SJSA1 (cell line): Measurements from ENCODE around the gene YTHDF1. TPM values are rescaled to one million over a fixed set of nuclear protein-coding genes. Genes with fewer than 3 reads are reported as not detected.
"Not testable (repeated sequence)": the region's sequence is repeated elsewhere in the genome, so short reads cannot be mapped to it uniquely, and the experiment has no call there.

ENCODE experiments used
- DNase-seq, 2 experiments: peaks; one replicate each; pipeline ENCODE4 v3.0.0-alpha.2; 2015 to 2020; ENCODE audit warnings: low spot score in 2 of 2, low read depth in 1 of 2
- H3K27ac ChIP-seq: fragments of 250-450 bp; sonication (Bioruptor Pico); 2 replicates; pipeline ENCODE4 v1.5.1; 2020; ENCODE audit warnings: mild to moderate bottlenecking, moderate library complexity
- H3K27me3 ChIP-seq: fragments of 250-450 bp; sonication (Bioruptor Pico); replicated peaks from 2 replicates; pipeline ENCODE4 v1.5.1; 2020; ENCODE audit warnings: mild to moderate bottlenecking, moderate library complexity
- H3K36me3 ChIP-seq: fragments of 250-450 bp; sonication (Bioruptor Pico); 2 replicates; pipeline ENCODE4 v1.5.1; 2020; ENCODE audit warnings: mild to moderate bottlenecking
- H3K4me1 ChIP-seq: fragments of 250-450 bp; sonication (Bioruptor Pico); replicated peaks from 2 replicates; pipeline ENCODE4 v1.6.1; 2021; ENCODE audit warnings: mild to moderate bottlenecking
- H3K4me3 ChIP-seq: fragments of 250-450 bp; sonication (Bioruptor Pico); 2 replicates; pipeline ENCODE4 v1.5.1; 2020; ENCODE audit warnings: mild to moderate bottlenecking
- H3K9me3 ChIP-seq: fragments of 250-450 bp; sonication (Bioruptor Pico); replicated peaks from 2 replicates; pipeline ENCODE4 v1.5.1; 2020; ENCODE audit warnings: mild to moderate bottlenecking
- total RNA-seq: library from RNA; depleted of rRNA; stranded (reverse); fragments of >200 nt; shearing (Covaris generic); gene quantifications from 2 replicates; pipeline ENCODE4 v1.2.3, GENCODE V29; 2014

Gene YTHDF1
- total RNA-seq, 1 experiment from 2014 or later = 30.2 TPM

GRCh38 chr20:63157431-63157830, 58.5 kb downstream of the YTHDF1 start:
- H3K27me3 ChIP-seq = peaks cover 62% of the 10 kb centered on the region

GRCh38 chr20:63156221-63156671, 59.7 kb downstream of the YTHDF1 start:
- Histone ChIP-seq H3K27me3 (peaks cover 65% of the 10 kb centered on the region), H3K36me3 (no peaks in the 10 kb centered on the region), H3K9me3 (no peaks in the 10 kb centered on the region), H3K4me1 (no peaks in the 10 kb centered on the region), H3K27ac (no peak overlapping the region), H3K4me3 (no peak overlapping the region)
- no peak for DNase-seq

More at GRCh38 chr20:63157431-63157830, 58.5 kb downstream of the YTHDF1 start:
- DNase-seq, H3K36me3 ChIP-seq, H3K4me1 ChIP-seq, H3K9me3 ChIP-seq, H3K27ac ChIP-seq, H3K4me3 ChIP-seq: not testable (repeated sequence)

GRCh38 chr20:63155266-63156165, 60.4 kb downstream of the YTHDF1 start:
- DNase-seq = no peak
- Histone ChIP-seq H3K27me3 (peaks cover 65% of the 10 kb centered on the region), H3K27ac (no peak overlapping the region), H3K36me3 (no peaks in the 10 kb centered on the region), H3K4me3 (no peak overlapping the region), H3K4me1 (no peaks in the 10 kb centered on the region), H3K9me3 (no peaks in the 10 kb centered on the region)

- no peak for DNase-seq
- no peaks in the 10 kb centered on the region for H3K9me3 ChIP-seq
Measured at GRCh38 chr20:63154395-63154794, 61.5 kb downstream of the YTHDF1 start.

GRCh38 chr20:63153254-63154221, 62.4 kb downstream of the YTHDF1 start:
- Histone ChIP-seq H3K27me3 (peaks cover 58% of the 10 kb centered on the region), H3K4me3 (no peak overlapping the region), H3K27ac (no peak overlapping the region), H3K4me1 (no peaks in the 10 kb centered on the region), H3K9me3 (no peaks in the 10 kb centered on the region; the same call in 1 of the 2 replicates), H3K36me3 (no peaks in the 10 kb centered on the region)
- DNase-seq = no peak

More at GRCh38 chr20:63154395-63154794, 61.5 kb downstream of the YTHDF1 start:
- H3K27me3 ChIP-seq = peaks cover 58% of the 10 kb centered on the region
- H3K27ac ChIP-seq = no peak overlapping the region
- no peaks in the 10 kb centered on the region for H3K4me1 ChIP-seq
- no peaks in the 10 kb centered on the region for H3K36me3 ChIP-seq
- no peak overlapping the region for H3K4me3 ChIP-seq

GRCh38 chr20:63152322-63153253, 63.3 kb downstream of the YTHDF1 start:
- no peak overlapping the region for H3K27ac ChIP-seq
- H3K36me3 ChIP-seq = no peaks in the 10 kb centered on the region
- DNase-seq = no peak
- H3K4me3 ChIP-seq = no peak overlapping the region
- peaks cover 6% of the 10 kb centered on the region for H3K9me3 ChIP-seq
- peaks cover 63% of the 10 kb centered on the region for H3K27me3 ChIP-seq
- no peaks in the 10 kb centered on the region for H3K4me1 ChIP-seq

GRCh38 chr20:63151554-63152321, 64.2 kb downstream of the YTHDF1 start:
- H3K9me3 ChIP-seq = peaks cover 10% of the 10 kb centered on the region
- H3K4me1 ChIP-seq = no peaks in the 10 kb centered on the region
- peaks cover 60% of the 10 kb centered on the region for H3K27me3 ChIP-seq
- no peak for DNase-seq
- no peaks in the 10 kb centered on the region for H3K36me3 ChIP-seq
- H3K4me3 ChIP-seq = no peak overlapping the region
- H3K27ac ChIP-seq = no peak overlapping the region

GRCh38 chr20:63150911-63151531, 64.9 kb downstream of the YTHDF1 start:
- H3K27ac ChIP-seq = no peak overlapping the region
- H3K9me3 ChIP-seq = peaks cover 10% of the 10 kb centered on the region
- peaks cover 55% of the 10 kb centered on the region for H3K27me3 ChIP-seq
- no peak overlapping the region for H3K4me3 ChIP-seq
- no peaks in the 10 kb centered on the region for H3K36me3 ChIP-seq
- no peak for DNase-seq
- no peaks in the 10 kb centered on the region for H3K4me1 ChIP-seq

GRCh38 chr20:63150391-63150898, 65.5 kb downstream of the YTHDF1 start:
- no peak for DNase-seq
- Histone ChIP-seq H3K27me3 (peaks cover 49% of the 10 kb centered on the region), H3K9me3 (peaks cover 10% of the 10 kb centered on the region), H3K4me1 (no peaks in the 10 kb centered on the region), H3K4me3 (no peak overlapping the region), H3K36me3 (no peaks in the 10 kb centered on the region), H3K27ac (no peak overlapping the region)

- Histone ChIP-seq H3K27ac (no peak overlapping the region), H3K9me3 (peaks cover 10% of the 10 kb centered on the region)
Measured at GRCh38 chr20:63149531-63150192, 66.3 kb downstream of the YTHDF1 start.

GRCh38 chr20:63148696-63149095, 67.2 kb downstream of the YTHDF1 start:
- Histone ChIP-seq H3K4me3 (no peak overlapping the region), H3K4me1 (no peaks in the 10 kb centered on the region), H3K27ac (no peak overlapping the region), H3K27me3 (peaks cover 41% of the 10 kb centered on the region), H3K36me3 (no peaks in the 10 kb centered on the region), H3K9me3 (peaks cover 10% of the 10 kb centered on the region)
- no peak for DNase-seq

More at GRCh38 chr20:63149531-63150192, 66.3 kb downstream of the YTHDF1 start:
- peaks cover 43% of the 10 kb centered on the region for H3K27me3 ChIP-seq
- no peak overlapping the region for H3K4me3 ChIP-seq
- no peak for DNase-seq
- no peaks in the 10 kb centered on the region for H3K36me3 ChIP-seq
- H3K4me1 ChIP-seq = no peaks in the 10 kb centered on the region
